C4-2B (cell line): ENCODE results near the gene LRRC4.

Experiments
- H3K27ac ChIP-seq: fragments of 450-650 bp; 2 replicates; pipeline ENCODE4 v1.5.1; 2017
- CTCF ChIP-seq: fragments of 450-650 bp; conservative IDR thresholded peaks from 2 replicates; pipeline ENCODE4 v1.5.1; 2017; ENCODE audit warnings: mild to moderate bottlenecking
- ZFX ChIP-seq: fragments of 450-650 bp; IDR thresholded peaks from 2 replicates; pipeline ENCODE4 v1.6.1; 2017

The LRRC4 gene

GRCh38 chr7:128067983-128068382 lies 36.7 kb upstream of the LRRC4 start:
- no peak overlapping the region for H3K27ac ChIP-seq
- TF ChIP-seq ZFX (no peak), CTCF (no peak)

GRCh38 chr7:128066858-128067257 lies 35.6 kb upstream of the LRRC4 start:
- TF ChIP-seq CTCF (no peak), ZFX (no peak)
- no peak overlapping the region for H3K27ac ChIP-seq

DNA sequence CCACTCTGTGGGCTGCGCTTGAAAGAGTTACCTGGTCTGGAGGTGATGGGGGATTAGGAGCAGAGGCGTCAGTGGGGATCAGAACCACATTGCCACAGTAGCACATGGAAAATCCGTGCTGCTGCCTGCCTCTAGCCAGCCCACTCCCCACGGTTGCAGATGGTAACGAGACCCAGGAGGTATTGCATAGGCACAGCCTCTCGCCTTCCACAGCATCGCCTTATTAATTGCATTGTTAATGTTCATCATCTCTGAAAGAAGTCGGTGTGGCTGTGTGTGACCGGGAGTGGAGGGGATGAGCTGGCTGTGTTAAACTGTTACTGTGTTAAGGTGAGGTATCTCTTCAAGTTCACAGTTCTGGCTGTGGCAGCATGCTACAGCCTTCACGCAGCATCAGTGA lies 35.2 kb upstream of the LRRC4 start:
- no peak for TF ChIP-seq ZFX
- no peak for TF ChIP-seq CTCF
- H3K27ac ChIP-seq: no peak overlapping the region

DNA sequence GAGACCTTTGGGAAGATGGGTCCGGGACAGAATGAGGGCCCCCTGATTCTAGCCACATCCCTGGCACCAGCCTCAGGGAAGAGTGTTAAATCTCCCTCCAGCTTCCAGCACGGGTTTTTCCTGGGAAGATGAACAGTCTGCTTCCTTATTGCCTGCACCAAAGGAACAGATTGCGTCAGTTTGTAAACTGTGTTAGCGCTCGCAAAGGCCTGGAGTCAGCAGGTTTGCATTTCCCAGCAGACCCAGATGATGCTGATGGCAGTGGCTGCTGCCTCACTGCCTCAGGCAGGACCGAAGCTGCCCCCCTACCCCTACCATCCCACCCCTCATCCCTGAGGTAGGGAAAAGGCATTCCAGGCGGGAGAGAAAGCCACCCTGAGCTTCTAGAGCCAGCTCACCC lies 34.6 kb upstream of the LRRC4 start:
- TF ChIP-seq CTCF (no peak), ZFX (no peak)
- no peak overlapping the region for H3K27ac ChIP-seq

GRCh38 chr7:128063088-128063487 lies 31.9 kb upstream of the LRRC4 start:
- H3K27ac ChIP-seq: no peak overlapping the region
- TF ChIP-seq CTCF (no peak), ZFX (no peak)

DNA sequence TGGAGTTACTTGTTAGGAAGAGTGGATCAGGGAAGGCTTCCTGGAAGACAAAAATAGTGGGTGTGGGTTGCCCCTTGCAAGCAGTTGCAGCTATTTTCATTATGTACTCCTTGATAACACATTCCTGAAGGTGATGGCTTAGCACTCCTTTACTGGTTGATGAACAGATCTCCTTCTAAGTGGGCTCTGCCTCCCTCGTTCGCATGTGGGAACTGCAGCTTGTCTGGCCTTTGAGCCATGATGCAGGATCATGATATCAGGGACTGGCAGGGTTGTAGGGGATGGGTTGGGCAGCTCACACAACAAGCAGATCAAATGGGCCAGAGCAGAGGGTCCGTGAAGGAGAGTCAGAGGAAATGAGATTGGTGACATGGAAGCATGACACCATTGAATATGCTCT lies 28.8 kb upstream of the LRRC4 start:
- no peak for TF ChIP-seq CTCF
- no peak for TF ChIP-seq ZFX
- H3K27ac ChIP-seq: no peak overlapping the region

DNA sequence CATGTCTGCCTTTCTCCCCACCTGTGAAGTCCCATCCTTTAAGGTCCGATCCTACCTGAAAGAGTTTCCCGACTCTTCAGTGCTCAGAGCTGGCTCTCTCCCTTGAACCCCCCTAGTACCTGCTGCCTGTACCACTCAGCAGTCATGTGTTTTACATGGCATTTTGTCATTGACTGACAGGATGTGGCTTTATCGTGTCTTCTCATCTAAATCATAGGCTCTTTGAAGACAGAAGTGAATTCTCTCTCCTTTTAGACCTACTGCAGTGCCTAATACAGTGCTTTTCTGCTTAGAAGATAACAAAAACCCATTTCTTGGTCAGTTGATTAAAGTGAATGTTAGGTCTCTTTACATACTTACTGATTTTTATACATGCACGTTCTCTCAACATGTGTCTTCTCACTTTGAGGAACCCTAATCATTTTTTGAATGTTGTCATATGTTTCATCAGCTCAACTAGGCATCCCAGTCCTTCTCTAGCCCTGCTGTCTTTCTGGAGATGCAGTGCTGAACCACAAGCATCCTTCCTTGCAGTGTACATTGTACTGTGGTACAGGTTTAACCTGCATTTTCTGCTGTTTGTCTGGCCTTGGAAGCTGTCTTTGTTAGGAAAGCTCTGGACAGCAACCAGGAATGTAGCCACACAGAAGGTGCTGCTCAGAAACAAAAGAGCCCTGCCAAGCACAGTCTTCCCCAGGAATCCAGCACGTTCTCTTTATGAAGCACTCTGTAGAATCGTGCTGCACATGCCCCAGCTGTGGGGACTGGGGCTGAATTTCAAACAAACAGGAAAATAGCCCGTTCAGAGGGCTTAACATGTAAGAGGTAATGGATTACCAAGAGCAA lies 28.1 kb upstream of the LRRC4 start:
- TF ChIP-seq CTCF (no peak), ZFX (no peak)
- H3K27ac ChIP-seq: no peak overlapping the region
